Testis (tissue), 3 donors: Measurements from ENCODE around the gene USP1. TPM values are rescaled to one million over a fixed set of nuclear protein-coding genes. Genes with fewer than 3 reads are reported as not detected.

ENCODE experiments used
- DNase-seq: peaks from one replicate; pipeline ENCODE4 v3.0.0-alpha.2; 2019
- H3K27ac ChIP-seq, 2 donors: fragments of 200-600 bp; sonication (generic); one replicate each; pipeline ENCODE4 v1.5.1; 2019
- H3K27me3 ChIP-seq: fragments of 200-600 bp; sonication (generic); one replicate; pipeline ENCODE4 v1.5.1; 2019
- H3K36me3 ChIP-seq: fragments of 200-600 bp; sonication (generic); one replicate; pipeline ENCODE4 v1.5.1; 2017; ENCODE audit warnings: low read depth; ENCODE audit errors: missing control alignments
- H3K4me1 ChIP-seq: fragments of 200-600 bp; sonication (generic); one replicate; pipeline ENCODE4 v1.5.1; 2019
- H3K4me3 ChIP-seq, 2 donors: fragments of 200-600 bp; sonication (generic); one replicate each; pipeline ENCODE4 v1.5.1; 2017 to 2019
- H3K9me3 ChIP-seq: fragments of 200-600 bp; sonication (generic); one replicate; pipeline ENCODE4 v1.5.1; 2017
- CTCF ChIP-seq, 3 experiments: fragments of 450-650 bp in 2 of 3; fragments of 200-600 bp in 1 of 3; sonication (generic) in 1 of 3; IDR thresholded peaks; one replicate each; pipeline ENCODE4 v1.5.1; 2016 to 2019; ENCODE audit warnings: antibody characterized with exemption in 3 of 3, mild to moderate bottlenecking in 2 of 3, moderate library complexity in 1 of 3
- POLR2A ChIP-seq: fragments of 450-650 bp; IDR thresholded peaks from one replicate; pipeline ENCODE4 v1.6.1; 2017; ENCODE audit warnings: antibody characterized with exemption, mild to moderate bottlenecking, moderate library complexity
- WGBS, 2 donors: methylation state at CpG; one replicate each; pipeline ENCODE4 v1.1.5; 2018; 5-methylcytosine and 5-hydroxymethylcytosine counted together
- intact Hi-C: fragments of 100-400 bp; cut with DNase I; formaldehyde crosslinking; loops from one replicate; pipeline ENCODE4 v1.15.1; 2023; ENCODE audit warnings: low total_unique reads
- polyA plus RNA-seq: library from polyadenylated mRNA; stranded (reverse); fragments of 350-450 nt; fragmentation: Illumina TruSeq; extraction: RNeasy Lipid Tissue Mini Kit (QIAGEN cat#74804); gene quantifications from one replicate; pipeline ENCODE4 v1.2.3, GENCODE V29; 2014; ENCODE audit warnings: low read depth, low replicate concordance; ENCODE audit not compliant: insufficient read depth
- total RNA-seq, 2 donors: library from RNA; depleted of rRNA; stranded (reverse); fragments of >200 nt; gene quantifications; one replicate each; pipeline ENCODE4 v1.2.3, GENCODE V29; 2016

Gene USP1
- total and polyA plus RNA-seq, 3 donors from 2014 or later, result 43.5 to 58.1 (median 49.1) TPM

- H3K27me3 ChIP-seq, result no peaks in the 10 kb centered on the region
- H3K36me3 ChIP-seq, result no peaks in the 10 kb centered on the region
- H3K4me3 ChIP-seq, result no peak overlapping the region
- H3K27ac ChIP-seq, result no peak overlapping the region
- no peak for DNase-seq
- no peaks in the 10 kb centered on the region for H3K4me1 ChIP-seq
- intact Hi-C loops, result no loop called here
- H3K9me3 ChIP-seq, result no peaks in the 10 kb centered on the region
- 81 to 86% methylated on average over 3 of the region's 3 CpGs for WGBS, 2 donors
- TF ChIP-seq CTCF (IDR thresholded peaks at IDR 0.05) (no peak), POLR2A (no peak)
These were observed 44.8 kb downstream of the USP1 start for GRCh38 chr1:62481681-62482080.

GRCh38 chr1:62484824-62485468 is 48.1 kb downstream of the USP1 start:
- no peaks in the 10 kb centered on the region for H3K4me1 ChIP-seq
- H3K4me3 ChIP-seq, result no peak overlapping the region
- no peaks in the 10 kb centered on the region for H3K27me3 ChIP-seq
- H3K36me3 ChIP-seq, result no peaks in the 10 kb centered on the region
- TF ChIP-seq POLR2A, result no peak
- no peak for TF ChIP-seq CTCF (IDR thresholded peaks at IDR 0.05)
- no peaks in the 10 kb centered on the region for H3K9me3 ChIP-seq
- intact Hi-C loops, result no loop called here
- 70 to 71% methylated on average over 5 of the region's 5 CpGs for WGBS, 2 donors
- no peak overlapping the region for H3K27ac ChIP-seq
- no peak for DNase-seq

- no peak for TF ChIP-seq CTCF (IDR thresholded peaks at IDR 0.05)
- TF ChIP-seq POLR2A, result no peak
- 81 to 90% methylated on average over 2 of the region's 2 CpGs for WGBS, 2 donors
- Histone ChIP-seq H3K9me3 (no peaks in the 10 kb centered on the region), H3K27me3 (no peaks in the 10 kb centered on the region), H3K27ac (no peak overlapping the region), H3K36me3 (no peaks in the 10 kb centered on the region), H3K4me1 (no peaks in the 10 kb centered on the region), H3K4me3 (no peak overlapping the region)
- intact Hi-C loops, result no loop called here
- DNase-seq, result no peak
These were observed 51.1 kb downstream of the USP1 start for GRCh38 chr1:62487956-62488355.

GRCh38 chr1:62492521-62492920 is 55.7 kb downstream of the USP1 start:
- Histone ChIP-seq H3K4me1 (no peaks in the 10 kb centered on the region), H3K4me3 (no peak overlapping the region), H3K9me3 (no peaks in the 10 kb centered on the region), H3K27me3 (no peaks in the 10 kb centered on the region), H3K27ac (no peak overlapping the region), H3K36me3 (no peaks in the 10 kb centered on the region)
- TF ChIP-seq CTCF (IDR thresholded peaks at IDR 0.05) (no peak), POLR2A (no peak)
- intact Hi-C loops, result no loop called here
- no peak for DNase-seq
- WGBS, 2 donors, result 96 to 98% methylated on average over 2 of the region's 2 CpGs

GRCh38 chr1:62493656-62494055 is 56.8 kb downstream of the USP1 start:
- Histone ChIP-seq H3K9me3 (no peaks in the 10 kb centered on the region), H3K4me1 (no peaks in the 10 kb centered on the region), H3K4me3 (no peak overlapping the region), H3K27ac (no peak overlapping the region), H3K36me3 (no peaks in the 10 kb centered on the region), H3K27me3 (no peaks in the 10 kb centered on the region)
- WGBS, 2 donors, result 93 to 96% methylated on average over 3 of the region's 3 CpGs
- TF ChIP-seq CTCF (IDR thresholded peaks at IDR 0.05) (no peak), POLR2A (no peak)
- DNase-seq, result no peak
- intact Hi-C loops, result no loop called here
